ENCODE results near the gene POMC. TPM values are rescaled to one million over a fixed set of nuclear protein-coding genes. Genes with fewer than 3 reads are reported as not detected.
"Not testable (repeated sequence)": the region's sequence is repeated elsewhere in the genome, so short reads cannot be mapped to it uniquely, and the experiment has no call there.

Gene POMC
- 10 to 100 TPM in 1 of 4 donors, 1 to 10 TPM in 3; 2.6 to 11.4 (median 5.9) TPM for total RNA-seq

- Histone ChIP-seq H3K4me3 (peak within 1 kb of the TSS; percentile 54), H3K4me1 (peaks cover 18% of the 10 kb centered on the region), H3K9me3 (no peaks in the 10 kb centered on the region), H3K36me3 (no peaks in the 10 kb centered on the region), H3K27ac (no peak within 1 kb of the TSS), H3K27me3 (peaks cover 27% of the 10 kb centered on the region)
- whole genome bisulfite sequencing = 6% methylated on average over 22 of the region's 75 CpGs
- no peak for DNase-seq (ENCODE audit: low spot score in 2 of 2)
- TF ChIP-seq POLR2AphosphoS5 (IDR thresholded peaks at IDR 0.05) = no peak
- no peak for TF ChIP-seq POLR2A (IDR thresholded peaks at IDR 0.05)
- no peak for TF ChIP-seq EP300 (IDR thresholded peaks at IDR 0.05)
- TF ChIP-seq CTCF (IDR thresholded peaks at IDR 0.05) = no peak
Observed at GRCh38 chr2:25168256-25169072, at the start of gene POMC. Gene POMC, minus strand, starts transcription at chr2:25168580. Its CDS starts 3,808 bp downstream, at chr2:25164772.

- Histone ChIP-seq H3K36me3 (no peaks in the 10 kb centered on the region), H3K4me3 (no peak overlapping the region), H3K27me3 (no peaks in the 10 kb centered on the region), H3K27ac (no peak overlapping the region), H3K4me1 (peaks cover 10% of the 10 kb centered on the region), H3K9me3 (no peaks in the 10 kb centered on the region)
- TF ChIP-seq POLR2A (IDR thresholded peaks at IDR 0.05) (no peak), EP300 (IDR thresholded peaks at IDR 0.05) (no peak), POLR2AphosphoS5 (IDR thresholded peaks at IDR 0.05) (no peak), CTCF (IDR thresholded peaks at IDR 0.05) (no peak)
- no peak for DNase-seq (ENCODE audit: low spot score in 2 of 2)
- WGBS = 96% methylated on average over 3 of the region's 3 CpGs
Observed at GRCh38 chr2:25218100-25218499, 49.7 kb upstream of the POMC start.

GRCh38 chr2:25215948-25216679, 47.7 kb upstream of the POMC start:
- peak overlapping the region; percentile 59 for H3K4me3 ChIP-seq
- H3K27me3 ChIP-seq = no peaks in the 10 kb centered on the region
- no peaks in the 10 kb centered on the region for H3K9me3 ChIP-seq
- WGBS = 3% methylated on average over 21 of the region's 71 CpGs
- TF ChIP-seq EP300 (IDR thresholded peaks at IDR 0.05) (no peak), CTCF (IDR thresholded peaks at IDR 0.05) (no peak), POLR2AphosphoS5 (IDR thresholded peaks at IDR 0.05) (no peak), POLR2A (IDR thresholded peaks at IDR 0.05) (no peak)
- H3K27ac ChIP-seq = peak overlapping the region; percentile 52
- DNase-seq (ENCODE audit: low spot score in 2 of 2) = peak in 1 of 2 donors; percentile 80
- H3K4me1 ChIP-seq = peaks cover 10% of the 10 kb centered on the region
- no peaks in the 10 kb centered on the region for H3K36me3 ChIP-seq

DNA sequence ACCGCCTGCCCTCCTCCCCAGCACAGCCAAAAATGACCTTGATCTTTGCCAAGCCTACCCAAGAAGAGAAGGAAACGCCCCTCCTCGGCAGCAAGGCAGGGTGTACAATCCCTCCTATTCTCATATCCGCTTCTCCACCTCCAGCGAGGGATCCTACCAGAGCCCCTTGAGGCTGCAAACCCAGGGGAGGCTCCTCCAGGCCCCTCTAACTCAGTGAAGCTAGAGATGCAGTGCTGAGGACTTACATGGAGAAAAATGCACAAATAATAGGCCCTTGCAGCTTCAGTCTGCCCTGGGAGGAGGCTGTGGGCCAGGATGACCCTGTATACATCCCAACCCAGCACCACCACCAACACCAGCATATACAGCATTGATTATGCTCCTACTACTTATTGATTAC, 46.9 kb upstream of the POMC start:
- H3K4me1 ChIP-seq = peaks cover 10% of the 10 kb centered on the region
- no peaks in the 10 kb centered on the region for H3K36me3 ChIP-seq
- no peaks in the 10 kb centered on the region for H3K9me3 ChIP-seq
- 63% methylated on average over 5 of the region's 5 CpGs for WGBS
- no peak for DNase-seq (ENCODE audit: low spot score in 2 of 2)
- no peaks in the 10 kb centered on the region for H3K27me3 ChIP-seq
- H3K4me3 ChIP-seq = no peak overlapping the region
- H3K27ac ChIP-seq = no peak overlapping the region
- TF ChIP-seq CTCF (IDR thresholded peaks at IDR 0.05) = no peak
- TF ChIP-seq POLR2A (IDR thresholded peaks at IDR 0.05) = no peak
- no peak for TF ChIP-seq POLR2AphosphoS5 (IDR thresholded peaks at IDR 0.05)
- TF ChIP-seq EP300 (IDR thresholded peaks at IDR 0.05) = no peak

DNA sequence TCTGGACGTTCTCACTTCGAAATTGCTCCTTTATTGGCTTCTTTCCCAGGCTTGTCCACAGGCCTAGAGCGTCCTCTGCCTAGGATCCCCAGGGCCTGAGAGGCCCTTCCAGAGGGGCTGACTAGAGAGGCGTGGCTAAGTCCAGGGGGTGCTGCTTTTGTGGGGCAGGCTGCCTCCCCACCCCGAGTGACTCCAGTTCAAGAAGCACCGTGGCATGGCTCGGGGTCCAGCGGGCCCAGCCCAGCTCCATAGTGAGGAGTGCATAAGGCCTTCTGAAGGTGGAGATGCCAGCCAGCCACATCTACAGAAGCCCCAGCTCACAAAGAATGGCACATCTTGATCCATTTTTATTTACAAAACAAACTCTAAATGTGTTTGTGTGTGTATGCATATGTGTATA, 44.8 kb upstream of the POMC start:
- Histone ChIP-seq H3K9me3 (no peaks in the 10 kb centered on the region), H3K4me3 (no peak overlapping the region), H3K4me1 (peaks cover 10% of the 10 kb centered on the region), H3K27ac (no peak overlapping the region), H3K27me3 (no peaks in the 10 kb centered on the region), H3K36me3 (no peaks in the 10 kb centered on the region)
- TF ChIP-seq EP300 (IDR thresholded peaks at IDR 0.05) (no peak), POLR2A (IDR thresholded peaks at IDR 0.05) (no peak), POLR2AphosphoS5 (IDR thresholded peaks at IDR 0.05) (no peak), CTCF (IDR thresholded peaks at IDR 0.05) (no peak)
- WGBS = 59% methylated on average over 8 of the region's 8 CpGs
- no peak for DNase-seq (ENCODE audit: low spot score in 2 of 2)

- H3K4me1 ChIP-seq; H3K27me3 ChIP-seq; H3K27ac ChIP-seq; DNase-seq (ENCODE audit: low spot score in 2 of 2); H3K36me3 ChIP-seq; H3K4me3 ChIP-seq; H3K9me3 ChIP-seq: not testable (repeated sequence)
- WGBS = 95% methylated on average over 6 of the region's 6 CpGs
Observed at GRCh38 chr2:25210923-25211322, 42.5 kb upstream of the POMC start.
